H1 (cell line): ENCODE results near the gene SIPA1L3. TPM values are rescaled to one million over a fixed set of nuclear protein-coding genes. Genes with fewer than 3 reads are reported as not detected.

Experiments used
- ASH2L ChIP-seq: fragments of 200-600, 300-600 bp; sonication (generic); IDR thresholded peaks from one replicate; pipeline ENCODE4 v1.7.1; 2017; ENCODE audit warnings: low read length
- CBX8 ChIP-seq: fragments of 300-800, 300-1000 bp; sonication (generic); IDR thresholded peaks from 2 replicates; pipeline ENCODE4 v1.7.1; 2016; ENCODE audit warnings: low read depth, low read length, borderline replicate concordance
- SIX5 ChIP-seq: IDR thresholded peaks from 2 replicates; pipeline ENCODE4 v1.6.1; 2011; ENCODE audit warnings: mild to moderate bottlenecking, low read depth, low read length
- SP4 ChIP-seq: IDR thresholded peaks from 2 replicates; pipeline ENCODE4 v1.6.1; 2012; ENCODE audit warnings: low read length, inconsistent platforms
- TAF1 ChIP-seq: IDR thresholded peaks from 2 replicates; pipeline ENCODE4 v1.6.1; 2011; ENCODE audit warnings: mild to moderate bottlenecking, low read depth, low read length
- polyA plus RNA-seq, 7 experiments: library from polyadenylated mRNA; depleted of rRNA in 3 of 7; stranded (reverse) in 5 of 7; unstranded in 2 of 7; fragments of >200 nt in 5 of 7; fragments of 200-250 nt in 2 of 7; gene quantifications; 1 replicate in 5 of 7; 2 replicates in 1 of 7; 4 replicates in 1 of 7; pipeline versions ENCODE4 v1.2.1 to v1.2.3, GENCODE V29; 2011 to 2013; ENCODE audit warnings: missing spikeins in 2 of 7, mixed read lengths in 2 of 7
- total RNA-seq: library from RNA; stranded (reverse); fragmentation: NEBNext Ultra II Directional; extraction: Animal tissue kit (Norgen Biotek cat#: 25700); gene quantifications from 2 replicates; pipeline ENCODE4 v1.2.1, GENCODE V29; 2021

SIPA1L3 gene
- total and polyA plus RNA-seq, 2 of the 8 experiments (the other 6 are each of a cell fraction or from before 2014, with no cell fraction given), result 15.0 to 54.9 TPM

DNA sequence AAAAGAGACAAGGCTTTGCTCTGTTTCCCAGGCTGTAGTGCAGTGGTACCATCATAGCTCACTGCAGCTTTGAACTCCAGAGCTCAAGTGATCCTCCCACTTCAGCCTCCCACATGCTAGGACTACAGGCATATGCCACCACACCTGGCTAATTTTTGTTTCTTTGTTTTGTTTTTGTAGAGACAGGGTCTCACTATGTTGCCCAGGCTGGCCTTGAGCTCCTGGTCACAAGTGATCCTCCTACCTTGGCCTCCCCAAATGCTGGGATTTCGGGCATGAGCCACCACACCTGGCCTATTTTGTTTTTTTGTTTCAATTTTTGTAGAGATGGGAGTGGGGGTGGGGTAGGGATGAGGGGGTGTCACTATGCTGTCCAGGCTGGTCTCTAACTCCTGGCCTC lies 7.6 kb upstream of the SIPA1L3 start (continued):
- no peak for TF ChIP-seq ASH2L
- TF ChIP-seq SIX5, result no peak
- no peak for TF ChIP-seq SP4
- TF ChIP-seq TAF1, result no peak
- no peak for TF ChIP-seq CBX8
